Activated effector memory CD4-positive, alpha-beta T cell treated with anti-CD3 and anti-CD28 coated beads, Interleukin-2, amount 50 U/mL, for 16 hours (primary cell): ENCODE data around the gene TRAPPC2L.
A peak's percentile ranks its signal among the peaks of the same experiment; 100 is the strongest.

Experiments used
- DNase-seq: peaks from one replicate; pipeline ENCODE4 v3.0.0-alpha.2; 2020

Gene TRAPPC2L, protein sequence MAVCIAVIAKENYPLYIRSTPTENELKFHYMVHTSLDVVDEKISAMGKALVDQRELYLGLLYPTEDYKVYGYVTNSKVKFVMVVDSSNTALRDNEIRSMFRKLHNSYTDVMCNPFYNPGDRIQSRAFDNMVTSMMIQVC

GRCh38 chr16:88856828-88857727, at the start of gene TRAPPC2L, which contains the start of gene GALNS:
TRAPPC2L (plus strand) TSS chr16:88857127; CDS start chr16:88857151, 24 bp downstream.
GALNS (minus strand) TSS chr16:88856947; CDS start chr16:88856877, 70 bp downstream.
- peak; percentile 100 for DNase-seq

- DNase-seq = no peak
Measured at GRCh38 chr16:88807142-88807625, 49.7 kb upstream of the TRAPPC2L start.

DNA sequence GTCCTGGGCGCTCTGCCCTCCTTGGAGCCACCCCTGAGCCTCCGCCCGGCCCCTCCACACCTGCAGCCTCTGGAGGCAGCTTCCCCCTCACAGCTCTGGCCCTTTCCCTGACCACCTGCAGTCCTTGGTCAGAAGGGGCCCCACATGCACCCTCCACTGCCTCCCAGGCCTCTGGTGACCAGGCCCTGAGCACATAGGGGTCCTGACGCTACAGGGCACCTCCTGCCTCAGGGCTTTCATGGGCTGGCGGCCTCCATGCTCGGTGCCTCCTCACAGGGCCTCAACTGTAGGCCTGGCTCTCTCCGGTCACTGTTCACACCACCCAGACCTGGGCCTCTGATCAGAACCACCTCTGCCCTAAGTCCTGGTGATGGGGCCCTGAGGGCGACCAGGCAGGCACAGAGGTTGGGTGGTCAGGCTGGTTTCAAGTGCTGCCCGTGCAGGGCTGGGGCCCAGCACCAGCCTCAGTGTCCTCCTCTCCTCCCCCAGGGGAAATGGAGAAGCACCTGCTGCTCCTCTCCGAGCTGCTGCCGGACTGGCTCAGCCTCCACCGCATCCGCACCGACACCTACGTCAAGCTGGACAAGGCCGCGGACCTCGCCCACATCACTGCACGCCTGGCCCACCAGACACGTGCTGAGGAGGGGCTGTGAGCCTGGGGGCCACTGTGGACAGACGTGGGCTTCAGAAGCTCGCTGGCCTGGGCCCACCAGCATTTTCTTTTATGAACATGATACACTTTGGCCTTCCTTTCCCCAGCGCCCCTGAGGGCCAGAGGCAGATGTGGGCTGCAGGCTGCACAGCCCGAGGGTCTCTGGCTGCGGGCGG, 49.1 kb upstream of the TRAPPC2L start:
- no peak for DNase-seq

GRCh38 chr16:88809068-88809675, 47.8 kb upstream of the TRAPPC2L start:
- DNase-seq = no peak

GRCh38 chr16:88809676-88810165, 47.2 kb upstream of the TRAPPC2L start:
- no peak for DNase-seq

DNA sequence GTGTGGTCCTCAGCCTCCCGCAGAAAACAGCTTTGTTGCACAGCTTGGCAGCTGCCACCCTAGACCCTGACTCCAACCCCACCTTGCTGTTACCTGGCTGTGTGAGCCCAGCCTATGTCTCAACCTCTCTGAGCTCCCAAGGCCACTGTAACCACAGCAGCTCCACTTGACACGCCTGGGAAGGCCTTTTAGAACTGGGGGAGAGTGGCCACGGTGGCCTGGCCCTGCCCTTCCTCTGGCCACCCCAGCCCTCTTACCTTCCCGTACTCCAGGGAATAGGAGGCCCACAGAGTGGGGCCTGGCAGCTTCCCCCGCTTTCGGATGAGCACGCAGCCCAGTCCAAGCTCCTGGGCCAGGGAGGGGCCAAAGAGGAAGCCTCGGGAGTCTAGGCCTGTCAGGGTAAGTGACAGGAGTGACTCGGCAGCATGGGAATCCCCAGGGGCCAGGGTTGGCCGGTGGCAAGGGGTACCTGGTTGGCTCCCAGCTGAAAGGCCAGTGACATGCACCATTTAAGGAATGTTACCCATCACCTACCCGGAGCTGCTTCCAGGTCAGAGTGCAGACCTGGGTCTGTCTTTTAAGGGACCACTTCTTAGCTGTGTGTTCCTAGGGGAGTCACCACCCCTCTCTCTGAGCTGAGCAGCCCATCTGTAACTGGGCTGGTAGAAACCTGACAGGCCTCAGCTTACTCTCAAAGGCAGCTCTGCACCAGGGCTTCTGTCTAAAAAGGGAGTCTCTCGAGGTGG, 46.6 kb upstream of the TRAPPC2L start:
- peak; percentile 71 for DNase-seq

- peak; percentile 87 for DNase-seq
Measured at GRCh38 chr16:88810912-88811768, 45.8 kb upstream of the TRAPPC2L start.

- peak; percentile 98 for DNase-seq
Measured at GRCh38 chr16:88811769-88812512, 45.0 kb upstream of the TRAPPC2L start, which contains the start of gene APRT. APRT (minus strand) TSS chr16:88811928; CDS start chr16:88811899, 29 bp downstream.

DNA sequence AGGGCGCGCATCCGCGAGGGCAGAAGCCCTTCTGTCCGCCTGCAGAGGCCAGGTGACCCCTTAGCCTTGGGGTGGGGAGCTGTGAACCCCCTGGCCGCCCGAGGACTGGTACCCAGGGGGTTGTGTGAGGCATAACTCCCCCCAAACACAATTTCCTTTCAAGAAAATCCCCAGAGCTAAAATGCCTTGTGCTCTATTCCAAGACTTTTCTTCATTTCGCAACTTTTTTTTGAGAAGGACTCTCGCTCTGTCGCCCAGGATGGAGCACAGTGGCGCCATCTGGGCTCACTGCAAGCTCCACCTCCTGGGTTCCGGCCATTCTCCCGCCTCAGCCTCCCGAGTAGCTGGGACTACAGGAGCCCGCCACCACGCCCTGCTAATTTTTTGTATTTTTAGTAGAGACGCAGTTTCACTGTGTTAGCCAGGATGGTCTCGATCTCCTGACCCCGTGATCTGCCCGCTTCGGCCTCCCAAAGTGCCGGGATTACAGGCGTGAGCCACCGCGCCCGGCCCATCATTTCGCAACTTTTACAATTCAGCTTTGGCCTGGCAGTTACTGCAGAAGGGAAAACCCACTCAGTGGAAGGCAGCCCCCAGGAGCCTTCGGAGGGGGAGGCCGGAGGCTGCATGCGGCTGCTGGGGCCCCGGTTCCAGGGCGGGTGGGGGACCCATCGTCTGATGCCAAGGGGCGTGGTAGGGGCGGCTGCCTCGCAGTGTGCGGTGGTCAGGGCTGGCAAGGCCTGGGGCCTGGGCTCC, 44.2 kb upstream of the TRAPPC2L start:
- DNase-seq = peak; percentile 70

- no peak for DNase-seq
Measured at GRCh38 chr16:88813269-88814143, 43.4 kb upstream of the TRAPPC2L start.

DNA sequence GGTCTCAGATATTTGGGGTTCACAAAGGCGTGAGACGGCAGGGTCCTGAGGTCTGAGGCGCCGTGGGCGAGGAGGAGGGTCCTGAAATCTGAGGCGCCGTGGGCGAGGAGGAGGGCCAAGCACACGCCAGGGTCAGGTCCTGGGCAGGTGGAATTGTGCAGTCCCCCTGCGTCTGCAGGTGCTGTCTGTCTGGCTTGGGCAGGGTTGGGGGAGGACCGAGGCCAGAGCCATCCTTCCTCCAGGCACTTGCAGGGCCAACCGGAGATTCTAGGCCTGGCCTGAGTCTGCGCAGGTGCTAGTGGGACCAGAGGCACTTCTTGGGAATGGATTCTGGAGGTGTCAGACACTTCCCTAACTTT, 42.8 kb upstream of the TRAPPC2L start:
- no peak for DNase-seq

DNA sequence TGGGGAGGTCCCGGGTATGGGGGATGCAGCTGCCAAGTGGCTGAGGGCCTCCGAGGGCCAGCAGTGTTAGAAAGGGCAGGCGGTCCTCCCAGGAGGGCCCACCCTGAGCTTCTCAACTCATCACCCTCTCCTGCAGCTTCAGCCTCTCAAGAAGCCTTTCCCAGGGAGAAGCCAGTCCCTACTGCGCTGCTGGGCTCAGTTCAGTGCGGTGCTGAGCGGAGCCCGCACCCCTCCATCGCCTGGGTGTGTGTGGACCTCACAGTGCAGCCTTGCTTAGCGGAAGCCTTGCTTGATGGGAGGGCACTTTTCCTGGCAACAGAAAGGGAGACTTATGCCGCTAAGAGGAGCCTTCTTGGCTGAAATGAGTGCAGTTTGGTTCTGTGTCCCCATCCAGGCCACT, 41.7 kb upstream of the TRAPPC2L start:
- DNase-seq = no peak

DNA sequence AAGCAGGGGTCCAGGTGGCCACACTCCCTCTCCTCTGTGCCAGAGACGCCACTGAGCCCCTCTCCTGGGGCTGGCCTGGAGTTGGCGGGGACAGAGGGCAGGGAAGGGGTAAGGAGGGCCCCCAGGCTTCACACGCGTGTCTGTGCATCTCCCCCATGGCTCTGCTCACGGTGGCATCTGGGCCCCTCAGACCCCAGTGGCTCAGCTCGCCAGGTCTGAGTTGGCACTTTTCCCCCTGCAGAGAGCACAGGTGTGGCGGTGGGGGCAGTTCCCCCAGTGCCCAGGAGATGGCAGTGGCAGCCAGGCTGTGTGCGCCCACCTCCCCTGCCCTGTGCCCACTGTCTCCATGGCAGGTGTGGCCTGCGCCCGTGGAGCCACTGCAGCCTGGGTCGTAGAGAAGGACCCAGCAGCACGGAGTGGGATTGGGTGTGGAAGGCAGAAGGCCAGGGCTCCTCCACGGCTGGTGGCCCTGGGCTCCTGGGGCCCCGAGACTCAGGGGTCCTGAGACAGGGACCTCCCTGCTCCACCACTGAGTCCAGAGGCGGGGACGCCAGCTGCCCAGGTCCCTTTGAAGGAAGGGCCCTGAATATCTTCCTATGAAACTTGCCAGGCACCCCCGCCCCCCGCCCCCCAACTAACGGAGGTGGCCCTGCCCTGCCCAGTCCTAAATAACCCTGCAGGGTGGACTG, 40.9 kb upstream of the TRAPPC2L start:
- peak; percentile 83 for DNase-seq

- DNase-seq = no peak
Measured at GRCh38 chr16:88816736-88817535, 40.0 kb upstream of the TRAPPC2L start.

- DNase-seq = no peak
Measured at GRCh38 chr16:88817785-88818574, 38.9 kb upstream of the TRAPPC2L start.

GRCh38 chr16:88818575-88818874, 38.4 kb upstream of the TRAPPC2L start:
- no peak for DNase-seq
